ENCODE data around the gene COG4.
"Not testable (repeated sequence)": the region's sequence is repeated elsewhere in the genome, so short reads cannot be mapped to it uniquely, and the experiment has no call there.

COG4 gene

GRCh38 chr16:70527315-70527996, 4.1 kb upstream of the COG4 start:
- DNase-seq (ENCODE audit: low read depth in 2 of 3, low spot score in 1 of 3): no peak

- DNase-seq (ENCODE audit: low read depth in 2 of 3, low spot score in 1 of 3): no peak
These were observed 3.0 kb upstream of the COG4 start for GRCh38 chr16:70526403-70526802.

- DNase-seq (ENCODE audit: low read depth in 2 of 3, low spot score in 1 of 3): not testable (repeated sequence)
These were observed 1.1 kb upstream of the COG4 start for GRCh38 chr16:70524399-70524825.

- DNase-seq (ENCODE audit: low read depth in 2 of 3, low spot score in 1 of 3): peak; percentile 52 to 56 (median 53)
These were observed 517 bp upstream of the COG4 start, which contains the start of gene SF3B3 for GRCh38 chr16:70523743-70524398. Gene SF3B3 (plus strand): TSS chr16:70523816. CDS start chr16:70526657, 2,841 bp downstream.

- DNase-seq (ENCODE audit: low read depth in 2 of 3, low spot score in 1 of 3): no peak
These were observed 908 bp downstream of the COG4 start for GRCh38 chr16:70522216-70523075.

- no peak for DNase-seq (ENCODE audit: low read depth in 2 of 3, low spot score in 1 of 3)
These were observed 2.6 kb downstream of the COG4 start for GRCh38 chr16:70520612-70521297.

GRCh38 chr16:70512456-70512855, 10.9 kb downstream of the COG4 start:
- no peak for DNase-seq (ENCODE audit: low read depth in 2 of 3, low spot score in 1 of 3)

- DNase-seq (ENCODE audit: low read depth in 2 of 3, low spot score in 1 of 3): no peak
These were observed 11.5 kb downstream of the COG4 start for GRCh38 chr16:70511833-70512232.

GRCh38 chr16:70510216-70510615, 13.1 kb downstream of the COG4 start:
- DNase-seq (ENCODE audit: low read depth in 2 of 3, low spot score in 1 of 3): no peak

- DNase-seq (ENCODE audit: low read depth in 2 of 3, low spot score in 1 of 3): no peak
These were observed 14.6 kb downstream of the COG4 start for GRCh38 chr16:70508752-70509151.

- DNase-seq (ENCODE audit: low read depth in 2 of 3, low spot score in 1 of 3): peak in 2 of 3 donors; percentile 12 to 26
These were observed 26.8 kb downstream of the COG4 start for GRCh38 chr16:70496513-70496912.

- no peak for DNase-seq (ENCODE audit: low read depth in 2 of 3, low spot score in 1 of 3)
These were observed 27.8 kb downstream of the COG4 start for GRCh38 chr16:70495425-70496182.

- DNase-seq (ENCODE audit: low read depth in 2 of 3, low spot score in 1 of 3): no peak
These were observed 28.6 kb downstream of the COG4 start for GRCh38 chr16:70494777-70495176.

- no peak for DNase-seq (ENCODE audit: low read depth in 2 of 3, low spot score in 1 of 3)
These were observed 29.1 kb downstream of the COG4 start for GRCh38 chr16:70494202-70494770.

- no peak for DNase-seq (ENCODE audit: low read depth in 2 of 3, low spot score in 1 of 3)
These were observed 29.6 kb downstream of the COG4 start for GRCh38 chr16:70493802-70494201.

- no peak for DNase-seq (ENCODE audit: low read depth in 2 of 3, low spot score in 1 of 3)
These were observed 33.1 kb downstream of the COG4 start for GRCh38 chr16:70490261-70490660.

GRCh38 chr16:70484867-70485266, 38.5 kb downstream of the COG4 start:
- DNase-seq (ENCODE audit: low read depth in 2 of 3, low spot score in 1 of 3): no peak

- no peak for DNase-seq (ENCODE audit: low read depth in 2 of 3, low spot score in 1 of 3)
These were observed 39.9 kb downstream of the COG4 start for GRCh38 chr16:70483426-70483825.

- DNase-seq (ENCODE audit: low read depth in 2 of 3, low spot score in 1 of 3): no peak
These were observed 40.7 kb downstream of the COG4 start for GRCh38 chr16:70482624-70483023.

GRCh38 chr16:70481929-70482536, 41.3 kb downstream of the COG4 start:
- no peak for DNase-seq (ENCODE audit: low read depth in 2 of 3, low spot score in 1 of 3)

All from stimulated activated CD4-positive, alpha-beta T cell treated with anti-CD3 and anti-CD28 coated beads, Interleukin-12 subunit alpha, Interleukin-12 subunit beta, amount 100 ng/mL, for 48 hours (primary cell).